WTC11 (cell line): ENCODE measurements around the gene EXOC3L2.
"Not testable (repeated sequence)": the region's sequence is repeated elsewhere in the genome, so short reads cannot be mapped to it uniquely, and the experiment has no call there.

Experiments
- IRF2 ChIP-seq: sonication (generic); formaldehyde crosslinking; IDR thresholded peaks from 2 replicates; pipeline ENCODE4 v1.8.0; 2022; ENCODE audit warnings: low read depth, missing genetic modification reagents, borderline replicate concordance
- RELA ChIP-seq: sonication (generic); formaldehyde crosslinking; IDR thresholded peaks from 2 replicates; pipeline ENCODE4 v1.8.1; 2022; ENCODE audit warnings: missing genetic modification reagents, mild to moderate bottlenecking, borderline replicate concordance
- SP1 ChIP-seq: sonication (generic); formaldehyde crosslinking; conservative IDR thresholded peaks from 2 replicates; pipeline ENCODE4 v1.8.1; 2022; ENCODE audit warnings: missing genetic modification reagents
- TF ChIP-seq, protein P1 (sequence below): sonication (generic); formaldehyde crosslinking; IDR thresholded peaks from 2 replicates; pipeline ENCODE4 v1.8.0; 2022; ENCODE audit warnings: mild to moderate bottlenecking, missing genetic modification reagents
- TF ChIP-seq, protein P2 (sequence below): sonication (generic); formaldehyde crosslinking; IDR thresholded peaks from 2 replicates; pipeline ENCODE4 v1.8.1; 2023; ENCODE audit warnings: mild to moderate bottlenecking, missing genetic modification reagents
- TF ChIP-seq, protein P3 (sequence below): fragments of 200-600 bp; IDR thresholded peaks from 2 replicates; pipeline ENCODE4 v1.8.0; 2022; ENCODE audit warnings: antibody characterized with exemption
- TF ChIP-seq, protein P4 (sequence below): sonication (generic); formaldehyde crosslinking; IDR thresholded peaks from 2 replicates; pipeline ENCODE4 v1.8.1; 2022; ENCODE audit warnings: missing genetic modification reagents, borderline replicate concordance
- TF ChIP-seq, protein P5 (sequence below): sonication (generic); formaldehyde crosslinking; IDR thresholded peaks from 2 replicates; pipeline ENCODE4 v1.8.0; 2022; ENCODE audit warnings: mild to moderate bottlenecking, missing genetic modification reagents

DNA sequence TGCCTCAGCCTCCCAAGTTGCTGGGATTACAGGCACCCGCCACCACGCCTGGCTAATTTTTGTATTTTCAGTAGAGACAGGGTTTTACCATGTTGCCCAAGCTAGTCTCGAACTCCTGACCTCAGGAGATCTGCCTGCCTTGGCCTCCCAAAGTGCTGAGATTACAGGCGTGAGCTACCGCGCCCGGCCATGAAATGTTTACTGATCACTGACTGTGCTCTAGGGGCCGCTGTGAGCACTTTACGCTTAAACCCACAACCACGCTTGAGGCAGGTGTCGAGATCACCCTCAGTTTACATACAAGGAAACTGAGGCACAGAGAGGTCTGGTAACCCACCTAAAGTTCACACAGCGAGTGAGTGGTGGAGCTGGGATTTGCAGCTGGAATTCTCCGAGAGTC lies 24.7 kb upstream of the EXOC3L2 start:
- not testable (repeated sequence) for TF ChIP-seq RELA (CRISPR knock-in tag); SP1; IRF2 (CRISPR knock-in tag)
- TF ChIP-seq, protein P1, sequence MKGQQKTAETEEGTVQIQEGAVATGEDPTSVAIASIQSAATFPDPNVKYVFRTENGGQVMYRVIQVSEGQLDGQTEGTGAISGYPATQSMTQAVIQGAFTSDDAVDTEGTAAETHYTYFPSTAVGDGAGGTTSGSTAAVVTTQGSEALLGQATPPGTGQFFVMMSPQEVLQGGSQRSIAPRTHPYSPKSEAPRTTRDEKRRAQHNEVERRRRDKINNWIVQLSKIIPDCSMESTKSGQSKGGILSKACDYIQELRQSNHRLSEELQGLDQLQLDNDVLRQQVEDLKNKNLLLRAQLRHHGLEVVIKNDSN = not testable (repeated sequence)
- TF ChIP-seq, protein P2, sequence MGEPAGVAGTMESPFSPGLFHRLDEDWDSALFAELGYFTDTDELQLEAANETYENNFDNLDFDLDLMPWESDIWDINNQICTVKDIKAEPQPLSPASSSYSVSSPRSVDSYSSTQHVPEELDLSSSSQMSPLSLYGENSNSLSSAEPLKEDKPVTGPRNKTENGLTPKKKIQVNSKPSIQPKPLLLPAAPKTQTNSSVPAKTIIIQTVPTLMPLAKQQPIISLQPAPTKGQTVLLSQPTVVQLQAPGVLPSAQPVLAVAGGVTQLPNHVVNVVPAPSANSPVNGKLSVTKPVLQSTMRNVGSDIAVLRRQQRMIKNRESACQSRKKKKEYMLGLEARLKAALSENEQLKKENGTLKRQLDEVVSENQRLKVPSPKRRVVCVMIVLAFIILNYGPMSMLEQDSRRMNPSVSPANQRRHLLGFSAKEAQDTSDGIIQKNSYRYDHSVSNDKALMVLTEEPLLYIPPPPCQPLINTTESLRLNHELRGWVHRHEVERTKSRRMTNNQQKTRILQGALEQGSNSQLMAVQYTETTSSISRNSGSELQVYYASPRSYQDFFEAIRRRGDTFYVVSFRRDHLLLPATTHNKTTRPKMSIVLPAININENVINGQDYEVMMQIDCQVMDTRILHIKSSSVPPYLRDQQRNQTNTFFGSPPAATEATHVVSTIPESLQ (CRISPR knock-in tag) = not testable (repeated sequence)
- TF ChIP-seq, protein P3, sequence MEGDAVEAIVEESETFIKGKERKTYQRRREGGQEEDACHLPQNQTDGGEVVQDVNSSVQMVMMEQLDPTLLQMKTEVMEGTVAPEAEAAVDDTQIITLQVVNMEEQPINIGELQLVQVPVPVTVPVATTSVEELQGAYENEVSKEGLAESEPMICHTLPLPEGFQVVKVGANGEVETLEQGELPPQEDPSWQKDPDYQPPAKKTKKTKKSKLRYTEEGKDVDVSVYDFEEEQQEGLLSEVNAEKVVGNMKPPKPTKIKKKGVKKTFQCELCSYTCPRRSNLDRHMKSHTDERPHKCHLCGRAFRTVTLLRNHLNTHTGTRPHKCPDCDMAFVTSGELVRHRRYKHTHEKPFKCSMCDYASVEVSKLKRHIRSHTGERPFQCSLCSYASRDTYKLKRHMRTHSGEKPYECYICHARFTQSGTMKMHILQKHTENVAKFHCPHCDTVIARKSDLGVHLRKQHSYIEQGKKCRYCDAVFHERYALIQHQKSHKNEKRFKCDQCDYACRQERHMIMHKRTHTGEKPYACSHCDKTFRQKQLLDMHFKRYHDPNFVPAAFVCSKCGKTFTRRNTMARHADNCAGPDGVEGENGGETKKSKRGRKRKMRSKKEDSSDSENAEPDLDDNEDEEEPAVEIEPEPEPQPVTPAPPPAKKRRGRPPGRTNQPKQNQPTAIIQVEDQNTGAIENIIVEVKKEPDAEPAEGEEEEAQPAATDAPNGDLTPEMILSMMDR = not testable (repeated sequence)
- TF ChIP-seq, protein P4, sequence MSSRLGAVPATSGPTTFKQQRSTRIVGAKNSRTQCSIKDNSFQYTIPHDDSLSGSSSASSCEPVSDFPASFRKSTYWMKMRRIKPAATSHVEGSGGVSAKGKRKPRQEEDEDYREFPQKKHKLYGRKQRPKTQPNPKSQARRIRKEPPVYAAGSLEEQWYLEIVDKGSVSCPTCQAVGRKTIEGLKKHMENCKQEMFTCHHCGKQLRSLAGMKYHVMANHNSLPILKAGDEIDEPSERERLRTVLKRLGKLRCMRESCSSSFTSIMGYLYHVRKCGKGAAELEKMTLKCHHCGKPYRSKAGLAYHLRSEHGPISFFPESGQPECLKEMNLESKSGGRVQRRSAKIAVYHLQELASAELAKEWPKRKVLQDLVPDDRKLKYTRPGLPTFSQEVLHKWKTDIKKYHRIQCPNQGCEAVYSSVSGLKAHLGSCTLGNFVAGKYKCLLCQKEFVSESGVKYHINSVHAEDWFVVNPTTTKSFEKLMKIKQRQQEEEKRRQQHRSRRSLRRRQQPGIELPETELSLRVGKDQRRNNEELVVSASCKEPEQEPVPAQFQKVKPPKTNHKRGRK = not testable (repeated sequence)
- TF ChIP-seq, protein P5, sequence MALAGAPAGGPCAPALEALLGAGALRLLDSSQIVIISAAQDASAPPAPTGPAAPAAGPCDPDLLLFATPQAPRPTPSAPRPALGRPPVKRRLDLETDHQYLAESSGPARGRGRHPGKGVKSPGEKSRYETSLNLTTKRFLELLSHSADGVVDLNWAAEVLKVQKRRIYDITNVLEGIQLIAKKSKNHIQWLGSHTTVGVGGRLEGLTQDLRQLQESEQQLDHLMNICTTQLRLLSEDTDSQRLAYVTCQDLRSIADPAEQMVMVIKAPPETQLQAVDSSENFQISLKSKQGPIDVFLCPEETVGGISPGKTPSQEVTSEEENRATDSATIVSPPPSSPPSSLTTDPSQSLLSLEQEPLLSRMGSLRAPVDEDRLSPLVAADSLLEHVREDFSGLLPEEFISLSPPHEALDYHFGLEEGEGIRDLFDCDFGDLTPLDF (CRISPR knock-in tag) = not testable (repeated sequence)
